GM19438 (cell line): ENCODE results near the gene RNF144A.

Source experiments
- ATAC-seq: cut with Tn5 transposase; IDR thresholded peaks from one replicate; pipeline ENCODE4 v1.9.1; 2021; ENCODE audit warnings: low read depth; ENCODE audit not compliant: unreplicated experiment

The RNF144A gene

GRCh38 chr2:7068457-7068856 lies 151.2 kb downstream of the RNF144A start:
- no peak for ATAC-seq

- no peak for ATAC-seq
Measured at GRCh38 chr2:7070483-7070882, 153.3 kb downstream of the RNF144A start.

- no peak for ATAC-seq
Measured at GRCh38 chr2:7071154-7071553, 153.9 kb downstream of the RNF144A start.

- ATAC-seq = no peak
Measured at GRCh38 chr2:7071916-7072556, 154.8 kb downstream of the RNF144A start.

- no peak for ATAC-seq
Measured at GRCh38 chr2:7073901-7074300, 156.7 kb downstream of the RNF144A start.

GRCh38 chr2:7075834-7076233 lies 158.6 kb downstream of the RNF144A start:
- no peak for ATAC-seq

GRCh38 chr2:7077660-7078267 lies 160.6 kb downstream of the RNF144A start:
- no peak for ATAC-seq

- ATAC-seq = peak; percentile 84
Measured at GRCh38 chr2:7083580-7084509, 166.6 kb downstream of the RNF144A start.

- ATAC-seq = no peak
Measured at GRCh38 chr2:7084601-7085000, 167.4 kb downstream of the RNF144A start.

GRCh38 chr2:7089284-7089683 lies 172.1 kb downstream of the RNF144A start:
- no peak for ATAC-seq

- no peak for ATAC-seq
Measured at GRCh38 chr2:7089898-7090510, 172.8 kb downstream of the RNF144A start.

- ATAC-seq = no peak
Measured at GRCh38 chr2:7093376-7093775, 176.2 kb downstream of the RNF144A start.
